ENCODE data around the gene MAP3K2. TPM values are rescaled to one million over a fixed set of nuclear protein-coding genes. Genes with fewer than 3 reads are reported as not detected.

Gene MAP3K2
- total and polyA plus RNA-seq, 10 of the 15 experiments (the other 5 are each of a cell fraction or from before 2014, with no cell fraction given) = 2.7 to 39.6 (median 16.1) TPM

DNA sequence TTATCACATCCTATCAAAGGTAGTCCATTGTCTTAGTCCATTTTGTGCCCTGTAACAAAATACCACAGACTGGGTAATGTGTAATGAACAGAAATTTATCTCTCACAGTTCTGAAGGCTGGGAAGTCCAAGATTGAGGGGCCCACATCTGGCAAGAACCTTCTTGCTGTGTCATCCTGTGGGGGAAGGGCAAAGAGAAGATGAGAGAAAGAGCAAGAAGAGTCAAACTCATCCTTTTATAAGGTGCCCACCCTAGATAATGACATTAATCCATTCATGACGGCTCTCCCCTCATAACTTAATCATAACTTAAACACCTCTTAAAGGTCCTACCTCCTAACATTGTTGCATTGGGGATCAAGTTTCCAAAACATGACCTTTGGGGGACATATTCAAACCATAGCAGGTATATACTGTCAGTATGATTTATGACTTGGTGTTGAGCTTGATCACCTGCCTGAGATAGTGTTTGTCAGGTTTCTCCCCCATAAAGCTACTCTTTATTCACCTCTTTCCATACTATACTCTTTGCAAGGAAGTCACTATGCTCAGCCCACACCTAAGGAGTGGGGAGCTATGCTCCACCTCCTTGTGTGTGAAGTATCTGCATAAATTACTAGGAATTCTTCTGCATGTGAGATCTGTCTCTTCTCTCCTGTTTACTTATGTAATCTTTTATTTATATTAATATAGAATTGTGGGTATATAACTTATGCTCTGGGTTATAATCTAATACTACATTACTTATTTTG is 5.2 kb upstream of the MAP3K2 start:
- Histone ChIP-seq H2AFZ (ENCODE audit: control insufficient read depth, low read depth, low read length) (no peak overlapping the region), H3K4me2 (ENCODE audit: control insufficient read depth, insufficient read depth) (no peak overlapping the region), H3K36me3 (ENCODE audit: control insufficient read depth in 2 of 2, insufficient read depth in 2 of 2, low read length in 1 of 2) (no peaks in the 10 kb centered on the region), H3K79me2 (ENCODE audit: control insufficient read depth, insufficient read depth, low read length) (no peaks in the 10 kb centered on the region), H3K9ac (ENCODE audit: control insufficient read depth, insufficient read depth, low read length) (no peak overlapping the region), H3K4me1 (ENCODE audit: control insufficient read depth, insufficient read depth, low read length) (peaks cover 27% of the 10 kb centered on the region), H4K20me1 (ENCODE audit: control insufficient read depth, insufficient read depth) (no peaks in the 10 kb centered on the region), H3K4me3 (no peak overlapping the region), H3K9me3 (replicated peaks; ENCODE audit: control insufficient read depth, insufficient read depth, low read length) (no peaks in the 10 kb centered on the region), H3K27me3 (replicated peaks in 1 of 2; ENCODE audit: control insufficient read depth in 2 of 2, insufficient read depth in 2 of 2, low read length in 1 of 2) (no peaks in the 10 kb centered on the region), H3K27ac (ENCODE audit: control insufficient read depth, insufficient read depth) (no peak overlapping the region)
- FAIRE-seq = no peak
- ChIA-PET POLR2A (no interaction called here), RAD21 (ENCODE audit: unreplicated experiment) (no interaction called here), CTCF (no interaction called here), SMC1A (ENCODE audit: uncharacterized antibody, unreplicated experiment) (interaction anchor here (1.1 kb wide), 1 partner anchor 13 kb away, joined by 3 read pairs; no protein-coding TSS in a partner anchor)
- BruUV-seq (replicated peaks) = no TSS peak
- in situ Hi-C loops (cut with MboI) = loop anchor here (25.0 kb wide), 1 partner anchor 731 kb away; the partner anchor contains the start of gene GYPC
- 94% methylated on average over 1 of the region's 1 CpG for WGBS (ENCODE audit: insufficient coverage, insufficient replicate concordance, low lambda C conversion rate, missing lambda C conversion rate)
- intact Hi-C loops (cut with micrococcal nuclease; ENCODE audit: unreplicated experiment) = no loop called here
- no peak for ATAC-seq
- DNase-seq (ENCODE audit: low read depth, low spot score) = no peak
- TF ChIP-seq SUZ12 (IDR thresholded peaks at IDR 0.05; ENCODE audit: unreplicated experiment) (no peak), SPI1 (IDR thresholded peaks at IDR 0.05; ENCODE audit: borderline replicate concordance, insufficient read depth, low read depth, low read length) (no peak), NR2C1 (IDR thresholded peaks at IDR 0.05) (no peak), RB1 (IDR thresholded peaks at IDR 0.05; ENCODE audit: borderline replicate concordance) (no peak), EP300 (IDR thresholded peaks at IDR 0.05; ENCODE audit: borderline replicate concordance in 1 of 2, control insufficient read depth in 1 of 2, low read depth in 2 of 2, low read length in 2 of 2) (no peak), HDAC6 (IDR thresholded peaks at IDR 0.05; ENCODE audit: unreplicated experiment) (no peak), TCF3 (IDR thresholded peaks at IDR 0.05; ENCODE audit: borderline replicate concordance, insufficient read depth, low read depth, low read length) (no peak), RELA (IDR thresholded peaks at IDR 0.05; ENCODE audit: borderline replicate concordance, partially characterized antibody) (no peak), BRCA1 (IDR thresholded peaks at IDR 0.05; ENCODE audit: low read depth, low read length) (no peak), ZNF622 (IDR thresholded peaks at IDR 0.05) (no peak), EZH2 (IDR thresholded peaks at IDR 0.05; ENCODE audit: borderline replicate concordance, control insufficient read depth, low read depth, low read length) (no peak)
- TF ChIP-seq, protein P1, sequence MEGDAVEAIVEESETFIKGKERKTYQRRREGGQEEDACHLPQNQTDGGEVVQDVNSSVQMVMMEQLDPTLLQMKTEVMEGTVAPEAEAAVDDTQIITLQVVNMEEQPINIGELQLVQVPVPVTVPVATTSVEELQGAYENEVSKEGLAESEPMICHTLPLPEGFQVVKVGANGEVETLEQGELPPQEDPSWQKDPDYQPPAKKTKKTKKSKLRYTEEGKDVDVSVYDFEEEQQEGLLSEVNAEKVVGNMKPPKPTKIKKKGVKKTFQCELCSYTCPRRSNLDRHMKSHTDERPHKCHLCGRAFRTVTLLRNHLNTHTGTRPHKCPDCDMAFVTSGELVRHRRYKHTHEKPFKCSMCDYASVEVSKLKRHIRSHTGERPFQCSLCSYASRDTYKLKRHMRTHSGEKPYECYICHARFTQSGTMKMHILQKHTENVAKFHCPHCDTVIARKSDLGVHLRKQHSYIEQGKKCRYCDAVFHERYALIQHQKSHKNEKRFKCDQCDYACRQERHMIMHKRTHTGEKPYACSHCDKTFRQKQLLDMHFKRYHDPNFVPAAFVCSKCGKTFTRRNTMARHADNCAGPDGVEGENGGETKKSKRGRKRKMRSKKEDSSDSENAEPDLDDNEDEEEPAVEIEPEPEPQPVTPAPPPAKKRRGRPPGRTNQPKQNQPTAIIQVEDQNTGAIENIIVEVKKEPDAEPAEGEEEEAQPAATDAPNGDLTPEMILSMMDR (IDR thresholded peaks at IDR 0.05 in 2 of 3, conservative IDR thresholded peaks at IDR 0.05 in 1 of 3; ENCODE audit: control insufficient read depth in 2 of 3, extremely low read depth in 1 of 3, insufficient read depth in 1 of 3, low read depth in 3 of 3, low read length in 3 of 3) = no peak
- TF ChIP-seq, protein P2, sequence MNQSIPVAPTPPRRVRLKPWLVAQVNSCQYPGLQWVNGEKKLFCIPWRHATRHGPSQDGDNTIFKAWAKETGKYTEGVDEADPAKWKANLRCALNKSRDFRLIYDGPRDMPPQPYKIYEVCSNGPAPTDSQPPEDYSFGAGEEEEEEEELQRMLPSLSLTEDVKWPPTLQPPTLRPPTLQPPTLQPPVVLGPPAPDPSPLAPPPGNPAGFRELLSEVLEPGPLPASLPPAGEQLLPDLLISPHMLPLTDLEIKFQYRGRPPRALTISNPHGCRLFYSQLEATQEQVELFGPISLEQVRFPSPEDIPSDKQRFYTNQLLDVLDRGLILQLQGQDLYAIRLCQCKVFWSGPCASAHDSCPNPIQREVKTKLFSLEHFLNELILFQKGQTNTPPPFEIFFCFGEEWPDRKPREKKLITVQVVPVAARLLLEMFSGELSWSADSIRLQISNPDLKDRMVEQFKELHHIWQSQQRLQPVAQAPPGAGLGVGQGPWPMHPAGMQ (IDR thresholded peaks at IDR 0.05; ENCODE audit: borderline replicate concordance) = no peak
- TF ChIP-seq, protein P3, sequence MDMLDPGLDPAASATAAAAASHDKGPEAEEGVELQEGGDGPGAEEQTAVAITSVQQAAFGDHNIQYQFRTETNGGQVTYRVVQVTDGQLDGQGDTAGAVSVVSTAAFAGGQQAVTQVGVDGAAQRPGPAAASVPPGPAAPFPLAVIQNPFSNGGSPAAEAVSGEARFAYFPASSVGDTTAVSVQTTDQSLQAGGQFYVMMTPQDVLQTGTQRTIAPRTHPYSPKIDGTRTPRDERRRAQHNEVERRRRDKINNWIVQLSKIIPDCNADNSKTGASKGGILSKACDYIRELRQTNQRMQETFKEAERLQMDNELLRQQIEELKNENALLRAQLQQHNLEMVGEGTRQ (IDR thresholded peaks at IDR 0.05; ENCODE audit: borderline replicate concordance, low read depth, low read length) = no peak
- TF ChIP-seq, protein P4, sequence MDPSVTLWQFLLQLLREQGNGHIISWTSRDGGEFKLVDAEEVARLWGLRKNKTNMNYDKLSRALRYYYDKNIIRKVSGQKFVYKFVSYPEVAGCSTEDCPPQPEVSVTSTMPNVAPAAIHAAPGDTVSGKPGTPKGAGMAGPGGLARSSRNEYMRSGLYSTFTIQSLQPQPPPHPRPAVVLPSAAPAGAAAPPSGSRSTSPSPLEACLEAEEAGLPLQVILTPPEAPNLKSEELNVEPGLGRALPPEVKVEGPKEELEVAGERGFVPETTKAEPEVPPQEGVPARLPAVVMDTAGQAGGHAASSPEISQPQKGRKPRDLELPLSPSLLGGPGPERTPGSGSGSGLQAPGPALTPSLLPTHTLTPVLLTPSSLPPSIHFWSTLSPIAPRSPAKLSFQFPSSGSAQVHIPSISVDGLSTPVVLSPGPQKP (IDR thresholded peaks at IDR 0.05; ENCODE audit: low read depth, low read length) = no peak
